GM10248 (cell line): Measurements from ENCODE around the gene MS4A10.
"Not testable (repeated sequence)": the region's sequence is repeated elsewhere in the genome, so short reads cannot be mapped to it uniquely, and the experiment has no call there.

Experiments
- CTCF ChIA-PET: fragments of 300-600 bp; sonication (Branson Sonifier 250); formaldehyde crosslinking; extraction: SDS; loops from one replicate; lab custom pipeline; 2021; ENCODE audit warnings: antibody characterized with exemption; lab: Yijun Ruan, JAX
- POLR2A ChIA-PET: fragments of 350-650 bp; sonication (Branson Sonifier 250); formaldehyde crosslinking; extraction: SDS; loops from one replicate; lab custom pipeline; 2020; ENCODE audit warnings: antibody characterized with exemption; lab: Yijun Ruan, JAX
- DNase-seq: peaks from one replicate; pipeline ENCODE4 v3.0.0; 2012; ENCODE audit errors: extremely low spot score
- CTCF ChIP-seq: IDR thresholded peaks from 2 replicates; pipeline ENCODE4 v1.5.1; 2012; ENCODE audit warnings: mild to moderate bottlenecking, low read depth; ENCODE audit errors: extremely low read depth, missing control alignments, control extremely low read depth

MS4A10 gene

GRCh38 chr11:60821827-60822599 lies 36.9 kb downstream of the MS4A10 start:
- POLR2A ChIA-PET, result no interaction called here
- CTCF ChIA-PET, result interaction anchor here (1.0 to 7.1 kb wide), 11 partner anchors 9 to 563 kb away, joined by 3 to 83 read pairs (median 4); no protein-coding TSS in a partner anchor
- no peak for TF ChIP-seq CTCF
- no peak for DNase-seq

- DNase-seq, CTCF ChIA-PET, POLR2A ChIA-PET: not testable (repeated sequence)
Observed at GRCh38 chr11:60823745-60824306, 38.7 kb downstream of the MS4A10 start.

- ChIA-PET POLR2A (interaction anchor here (0.7 kb wide), 1 partner anchor 74 kb away, joined by 4 read pairs; no protein-coding TSS in a partner anchor), CTCF (interaction anchor here (0.8 to 1.3 kb wide), 5 partner anchors 9 to 304 kb away, joined by 3 to 4 read pairs (median 3); no protein-coding TSS in a partner anchor)
- DNase-seq, result no peak
- TF ChIP-seq CTCF, result no peak
Observed at GRCh38 chr11:60825118-60825517, 40.0 kb downstream of the MS4A10 start.

GRCh38 chr11:60825790-60826189 lies 40.7 kb downstream of the MS4A10 start:
- no peak for DNase-seq
- CTCF ChIA-PET, result interaction anchor here (1.3 kb wide), 1 partner anchor 304 kb away, joined by 3 read pairs; no protein-coding TSS in a partner anchor
- POLR2A ChIA-PET, result no interaction called here
- no peak for TF ChIP-seq CTCF

GRCh38 chr11:60830478-60831142 lies 45.5 kb downstream of the MS4A10 start:
- no peak for DNase-seq
- POLR2A ChIA-PET, result interaction anchor here (0.7 kb wide), 1 partner anchor 218 kb away, joined by 3 read pairs; no protein-coding TSS in a partner anchor
- CTCF ChIA-PET, result interaction anchor here (0.6 to 6.7 kb wide), 56 partner anchors 10 to 686 kb away, joined by 3 to 157 read pairs (median 4); partner anchors contain the start of genes CCDC86, MS4A10, PRPF19 and PTGDR2
- TF ChIP-seq CTCF, result no peak

- ChIA-PET POLR2A (no interaction called here), CTCF (interaction anchor here (0.6 to 6.7 kb wide), 62 partner anchors 10 to 686 kb away, joined by 3 to 157 read pairs (median 4); partner anchors contain the start of genes CCDC86, MS4A10, PRPF19 and PTGDR2)
- DNase-seq, result peak; percentile 84
- TF ChIP-seq CTCF, result peak; percentile 96
Observed at GRCh38 chr11:60831143-60831500, 46.0 kb downstream of the MS4A10 start.
